Stimulated activated memory B cell treated with anti-CD40 and anti-IgM and Interleukin-4, amounts not matched to agents 10 μg/mL and 1 μg/mL and 100 μg/mL, for 72 hours (primary cell): ENCODE results near the gene CHRM4.

Experiments used
- ATAC-seq: fragments of 150-1000 bp; cut with Tn5 transposase; 2 replicates; pipeline ENCODE4 v1.10.0; 2021
- H3K27ac Mint-ChIP-seq: one replicate; pipeline ENCODE4 v1.8.0; 2022; ENCODE audit warnings: mild to moderate bottlenecking, mixed read lengths
- H3K27me3 Mint-ChIP-seq: one replicate; pipeline ENCODE4 v1.8.0; 2022; ENCODE audit warnings: mixed read lengths
- H3K36me3 Mint-ChIP-seq: one replicate; pipeline ENCODE4 v1.8.0; 2022; ENCODE audit warnings: mixed read lengths
- H3K4me1 Mint-ChIP-seq: one replicate; pipeline ENCODE4 v1.8.0; 2022; ENCODE audit warnings: mixed read lengths
- H3K4me3 Mint-ChIP-seq: one replicate; pipeline ENCODE4 v1.8.0; 2022; ENCODE audit warnings: mild to moderate bottlenecking, moderate library complexity, mixed read lengths
- H3K9me3 Mint-ChIP-seq: one replicate; pipeline ENCODE4 v1.8.0; 2022; ENCODE audit warnings: mixed read lengths

CHRM4 gene

GRCh38 chr11:46391578-46392420, at the start of gene CHRM4:
Gene CHRM4 (minus strand): TSS chr11:46391776. CDS start chr11:46386557, 5,219 bp downstream.
- Mint-ChIP-seq H3K4me3 (peak within 1 kb of the TSS; percentile 73), H3K27ac (no peak within 1 kb of the TSS), H3K27me3 (peaks cover 58% of the 10 kb centered on the region), H3K4me1 (peaks cover 36% of the 10 kb centered on the region), H3K9me3 (no peaks in the 10 kb centered on the region), H3K36me3 (peaks cover 11% of the 10 kb centered on the region)
- no peak for ATAC-seq

- Mint-ChIP-seq H3K4me3 (no peak overlapping the region), H3K27me3 (no peaks in the 10 kb centered on the region), H3K4me1 (no peaks in the 10 kb centered on the region), H3K27ac (no peak overlapping the region), H3K36me3 (peaks cover 76% of the 10 kb centered on the region), H3K9me3 (no peaks in the 10 kb centered on the region)
- ATAC-seq = no peak
Measured at GRCh38 chr11:46438211-46438610, 46.6 kb upstream of the CHRM4 start.

GRCh38 chr11:46437122-46437689, 45.6 kb upstream of the CHRM4 start:
- Mint-ChIP-seq H3K4me3 (no peak overlapping the region), H3K9me3 (no peaks in the 10 kb centered on the region)

GRCh38 chr11:46436113-46436512, 44.5 kb upstream of the CHRM4 start:
- H3K4me3 Mint-ChIP-seq = no peak overlapping the region
- H3K36me3 Mint-ChIP-seq = peaks cover 74% of the 10 kb centered on the region
- no peaks in the 10 kb centered on the region for H3K9me3 Mint-ChIP-seq
- no peaks in the 10 kb centered on the region for H3K27me3 Mint-ChIP-seq
- no peak overlapping the region for H3K27ac Mint-ChIP-seq
- H3K4me1 Mint-ChIP-seq = no peaks in the 10 kb centered on the region
- no peak for ATAC-seq

More at GRCh38 chr11:46437122-46437689, 45.6 kb upstream of the CHRM4 start:
- Mint-ChIP-seq H3K36me3 (peaks cover 76% of the 10 kb centered on the region), H3K27me3 (no peaks in the 10 kb centered on the region), H3K4me1 (no peaks in the 10 kb centered on the region), H3K27ac (no peak overlapping the region)
- ATAC-seq = no peak

GRCh38 chr11:46435679-46436078, 44.1 kb upstream of the CHRM4 start:
- Mint-ChIP-seq H3K9me3 (no peaks in the 10 kb centered on the region), H3K36me3 (peaks cover 74% of the 10 kb centered on the region), H3K27me3 (no peaks in the 10 kb centered on the region), H3K4me3 (no peak overlapping the region), H3K4me1 (no peaks in the 10 kb centered on the region), H3K27ac (no peak overlapping the region)
- ATAC-seq = no peak

- Mint-ChIP-seq H3K36me3 (peaks cover 77% of the 10 kb centered on the region), H3K27me3 (no peaks in the 10 kb centered on the region), H3K9me3 (no peaks in the 10 kb centered on the region), H3K4me3 (no peak overlapping the region), H3K4me1 (no peaks in the 10 kb centered on the region), H3K27ac (no peak overlapping the region)
- no peak for ATAC-seq
Measured at GRCh38 chr11:46431211-46431610, 39.6 kb upstream of the CHRM4 start.

- no peak for ATAC-seq
- H3K27ac Mint-ChIP-seq = no peak overlapping the region
- no peaks in the 10 kb centered on the region for H3K9me3 Mint-ChIP-seq
- H3K4me1 Mint-ChIP-seq = no peaks in the 10 kb centered on the region
- H3K4me3 Mint-ChIP-seq = no peak overlapping the region
- H3K36me3 Mint-ChIP-seq = peaks cover 71% of the 10 kb centered on the region
- H3K27me3 Mint-ChIP-seq = no peaks in the 10 kb centered on the region
Measured at GRCh38 chr11:46429717-46430116, 38.1 kb upstream of the CHRM4 start.

- Mint-ChIP-seq H3K27ac (no peak overlapping the region), H3K4me3 (no peak overlapping the region), H3K27me3 (no peaks in the 10 kb centered on the region), H3K4me1 (no peaks in the 10 kb centered on the region), H3K9me3 (no peaks in the 10 kb centered on the region), H3K36me3 (peaks cover 59% of the 10 kb centered on the region)
- ATAC-seq = no peak
Measured at GRCh38 chr11:46427364-46427763, 35.8 kb upstream of the CHRM4 start.

GRCh38 chr11:46426233-46426991, 34.8 kb upstream of the CHRM4 start:
- H3K27me3 Mint-ChIP-seq = no peaks in the 10 kb centered on the region
- no peak overlapping the region for H3K4me3 Mint-ChIP-seq
- H3K4me1 Mint-ChIP-seq = no peaks in the 10 kb centered on the region
- no peak for ATAC-seq
- no peaks in the 10 kb centered on the region for H3K9me3 Mint-ChIP-seq
- H3K36me3 Mint-ChIP-seq = peaks cover 58% of the 10 kb centered on the region
- no peak overlapping the region for H3K27ac Mint-ChIP-seq

- H3K9me3 Mint-ChIP-seq = no peaks in the 10 kb centered on the region
- no peaks in the 10 kb centered on the region for H3K27me3 Mint-ChIP-seq
- H3K36me3 Mint-ChIP-seq = peaks cover 44% of the 10 kb centered on the region
- no peak overlapping the region for H3K27ac Mint-ChIP-seq
- no peak for ATAC-seq
- no peak overlapping the region for H3K4me3 Mint-ChIP-seq
- no peaks in the 10 kb centered on the region for H3K4me1 Mint-ChIP-seq
Measured at GRCh38 chr11:46422588-46422987, 31.0 kb upstream of the CHRM4 start.

GRCh38 chr11:46421257-46421880, 29.8 kb upstream of the CHRM4 start:
- peaks cover 46% of the 10 kb centered on the region for H3K36me3 Mint-ChIP-seq

GRCh38 chr11:46420513-46420912, 28.9 kb upstream of the CHRM4 start:
- H3K9me3 Mint-ChIP-seq = no peaks in the 10 kb centered on the region
- H3K4me1 Mint-ChIP-seq = no peaks in the 10 kb centered on the region
- no peak overlapping the region for H3K4me3 Mint-ChIP-seq
- ATAC-seq = no peak
- no peaks in the 10 kb centered on the region for H3K27me3 Mint-ChIP-seq
- peaks cover 53% of the 10 kb centered on the region for H3K36me3 Mint-ChIP-seq
- no peak overlapping the region for H3K27ac Mint-ChIP-seq

More at GRCh38 chr11:46421257-46421880, 29.8 kb upstream of the CHRM4 start:
- Mint-ChIP-seq H3K4me3 (no peak overlapping the region), H3K9me3 (no peaks in the 10 kb centered on the region), H3K27me3 (no peaks in the 10 kb centered on the region), H3K27ac (no peak overlapping the region), H3K4me1 (no peaks in the 10 kb centered on the region)
- no peak for ATAC-seq

GRCh38 chr11:46418751-46419150, 27.2 kb upstream of the CHRM4 start:
- ATAC-seq = no peak
- Mint-ChIP-seq H3K4me1 (no peaks in the 10 kb centered on the region), H3K36me3 (peaks cover 71% of the 10 kb centered on the region), H3K4me3 (no peak overlapping the region), H3K27ac (no peak overlapping the region), H3K27me3 (no peaks in the 10 kb centered on the region), H3K9me3 (no peaks in the 10 kb centered on the region)

GRCh38 chr11:46417711-46418110, 26.1 kb upstream of the CHRM4 start:
- Mint-ChIP-seq H3K27me3 (no peaks in the 10 kb centered on the region), H3K27ac (no peak overlapping the region), H3K4me3 (no peak overlapping the region), H3K36me3 (peaks cover 77% of the 10 kb centered on the region), H3K4me1 (no peaks in the 10 kb centered on the region), H3K9me3 (no peaks in the 10 kb centered on the region)
- ATAC-seq = no peak

GRCh38 chr11:46414879-46415278, 23.3 kb upstream of the CHRM4 start:
- Mint-ChIP-seq H3K27ac (no peak overlapping the region), H3K4me1 (no peaks in the 10 kb centered on the region), H3K9me3 (no peaks in the 10 kb centered on the region), H3K36me3 (peaks cover 75% of the 10 kb centered on the region), H3K27me3 (no peaks in the 10 kb centered on the region), H3K4me3 (no peak overlapping the region)
- ATAC-seq = no peak
